HL-60 (cell line): Measurements from ENCODE around the gene INTS7. TPM values are rescaled to one million over a fixed set of nuclear protein-coding genes. Genes with fewer than 3 reads are reported as not detected.

ENCODE experiments used
- DNase-seq, 2 experiments: peaks; one replicate each; pipeline ENCODE4 v3.0.0-alpha.2; 2010 to 2020; ENCODE audit warnings: low read depth in 1 of 2, low spot score in 1 of 2
- H3K27ac ChIP-seq: fragments of 250-450 bp; sonication (Bioruptor Pico); replicated peaks from 2 replicates; pipeline ENCODE4 v1.5.1; 2020; ENCODE audit warnings: mild to moderate bottlenecking, moderate library complexity
- H3K27me3 ChIP-seq: fragments of 250-450 bp; sonication (Bioruptor Pico); 2 replicates; pipeline ENCODE4 v1.5.1; 2021; ENCODE audit warnings: mild to moderate bottlenecking, moderate library complexity; ENCODE audit not compliant: insufficient read depth, poor library complexity, severe bottlenecking
- H3K4me3 ChIP-seq: replicated peaks from 2 replicates; pipeline ENCODE4 v1.5.1; 2011; ENCODE audit warnings: mild to moderate bottlenecking, control low read depth, low read length; ENCODE audit not compliant: insufficient read depth
- CTCF ChIP-seq: IDR thresholded peaks from one replicate; pipeline ENCODE4 v1.5.1; 2011; ENCODE audit warnings: low read length, control low read depth, inconsistent platforms; ENCODE audit not compliant: insufficient read depth
- GABPA ChIP-seq: IDR thresholded peaks from 2 replicates; pipeline ENCODE4 v1.6.1; 2012; ENCODE audit warnings: low read depth
- POLR2AphosphoS5 ChIP-seq: IDR thresholded peaks from 2 replicates; pipeline ENCODE4 v1.6.1; 2012; ENCODE audit warnings: low read depth
- REST ChIP-seq: IDR thresholded peaks from 2 replicates; pipeline ENCODE4 v1.6.1; 2012; ENCODE audit warnings: low read depth; ENCODE audit not compliant: insufficient replicate concordance
- SPI1 ChIP-seq: IDR thresholded peaks from 2 replicates; pipeline ENCODE4 v1.6.1; 2012; ENCODE audit warnings: low read depth, mild to moderate bottlenecking, borderline replicate concordance
- microRNA-seq: library from miRNA; unstranded; fragments of <30 nt; microRNA quantifications from one replicate; pipeline ENCODE4, GENCODE V29; 2018

The INTS7 gene

GRCh38 chr1:211893260-211893659 lies 142.1 kb downstream of the INTS7 start:
- Histone ChIP-seq H3K27ac (no peak overlapping the region), H3K4me3 (no peak overlapping the region), H3K27me3 (no peaks in the 10 kb centered on the region)
- TF ChIP-seq GABPA (no peak), POLR2AphosphoS5 (no peak), CTCF (no peak), REST (no peak), SPI1 (no peak)
- no peak for DNase-seq

- Histone ChIP-seq H3K4me3 (no peak overlapping the region), H3K27ac (no peak overlapping the region), H3K27me3 (no peaks in the 10 kb centered on the region)
- TF ChIP-seq POLR2AphosphoS5 (no peak), GABPA (no peak), CTCF (no peak), REST (no peak), SPI1 (no peak)
- DNase-seq: no peak
These were observed 142.8 kb downstream of the INTS7 start for GRCh38 chr1:211892577-211892976.

DNA sequence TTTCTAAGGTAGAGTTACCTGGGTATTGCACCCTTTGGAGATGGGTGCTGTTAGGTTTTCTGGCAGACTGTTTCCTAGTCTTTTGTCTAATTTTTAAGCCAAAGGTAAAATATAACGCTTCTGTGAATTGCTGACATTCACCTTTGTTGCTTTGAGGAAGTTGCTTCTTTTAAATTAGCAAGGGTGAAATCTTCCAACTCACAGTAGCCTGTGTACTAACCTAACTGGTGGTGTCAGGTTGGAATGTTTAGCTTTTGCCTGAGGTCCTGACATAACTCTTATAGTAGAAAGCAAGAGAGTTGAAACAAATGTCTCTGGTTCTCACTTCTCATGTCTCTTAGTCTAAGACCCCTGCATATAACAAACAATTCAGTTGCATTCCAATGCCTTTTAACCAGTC lies 143.6 kb downstream of the INTS7 start:
- H3K27ac ChIP-seq: no peak overlapping the region
- no peak for TF ChIP-seq POLR2AphosphoS5
- no peak for DNase-seq
- no peak overlapping the region for H3K4me3 ChIP-seq
- no peaks in the 10 kb centered on the region for H3K27me3 ChIP-seq

Small RNA genes within 50 kb of the gene (microRNA-seq; reads per million reads assigned to microRNA genes)
- not detected for gene MIR3122
